B cell (primary cell): ENCODE measurements around the gene TUBGCP4. TPM values are rescaled to one million over a fixed set of nuclear protein-coding genes. Genes with fewer than 3 reads are reported as not detected.

Experiments used
- ATAC-seq: fragments of 200-7000 bp; cut with Tn5 transposase; one replicate; pipeline ENCODE4 v1.10.0; 2021; ENCODE audit warnings: low read depth, mild to moderate bottlenecking, moderate number of reproducible peaks, moderate library complexity
- CTCF ChIA-PET: fragments of 350-600 bp; sonication (Branson Sonifier 250); formaldehyde crosslinking; loops from one replicate; lab custom pipeline; 2021; ENCODE audit warnings: antibody characterized with exemption, inconsistent platforms; lab: Charles Lee
- POLR2A ChIA-PET: fragments of 350-600 bp; sonication (Branson Sonifier 250); formaldehyde crosslinking; loops from one replicate; lab custom pipeline; 2021; ENCODE audit warnings: antibody characterized with exemption; lab: Charles Lee
- DNase-seq: peaks from one replicate; pipeline ENCODE4 v3.0.0; 2013
- H2AFZ ChIP-seq: 2 replicates; pipeline ENCODE4 v1.6.1; 2012; ENCODE audit warnings: mild to moderate bottlenecking, low read depth, low read length; ENCODE audit not compliant: insufficient read depth, poor library complexity, severe bottlenecking
- H3K27ac ChIP-seq, 2 donors: 1 replicate in 1 of 2; 2 replicates in 1 of 2; pipeline ENCODE4 v1.5.1; 2012 to 2013; ENCODE audit warnings: low read length in 2 of 2, mild to moderate bottlenecking in 2 of 2, moderate library complexity in 1 of 2
- H3K27me3 ChIP-seq, 4 experiments: fragments of 200-600 bp in 1 of 4; sonication (generic) in 1 of 4; replicated peaks in 1 of 4; 1 replicate in 2 of 4; 2 replicates in 2 of 4; pipeline versions ENCODE4 v1.6.1 to v1.7.0; 2013 to 2016; ENCODE audit warnings: low read length in 3 of 4, mild to moderate bottlenecking in 2 of 4, mixed read lengths in 1 of 4, moderate library complexity in 1 of 4; ENCODE audit not compliant: insufficient read depth in 4 of 4, control insufficient read depth in 3 of 4; ENCODE audit errors: control extremely low read depth in 1 of 4
- H3K36me3 ChIP-seq, 2 experiments: replicated peaks in 1 of 2; 1 replicate in 1 of 2; 2 replicates in 1 of 2; pipeline versions ENCODE4 v1.6.1 to v1.7.1; 2013; ENCODE audit warnings: low read length in 1 of 2; ENCODE audit not compliant: insufficient read depth in 2 of 2, control insufficient read depth in 1 of 2; ENCODE audit errors: control extremely low read depth in 1 of 2, extremely low read depth in 1 of 2
- H3K4me1 ChIP-seq, 2 donors: fragments of 200-600 bp in 1 of 2; sonication (generic) in 1 of 2; 1 replicate in 1 of 2; 2 replicates in 1 of 2; pipeline versions ENCODE4 v1.5.1 to v1.6.1; 2013 to 2017; ENCODE audit warnings: low read length in 2 of 2; ENCODE audit not compliant: control insufficient read depth in 2 of 2, insufficient read depth in 2 of 2
- H3K4me2 ChIP-seq: replicated peaks from 2 replicates; pipeline ENCODE3; 2012; ENCODE audit warnings: mild to moderate bottlenecking, low read depth, low read length; ENCODE audit not compliant: poor library complexity, severe bottlenecking
- H3K4me3 ChIP-seq, 5 experiments: fragments of 200-600 bp in 1 of 5; sonication (generic) in 1 of 5; 1 replicate in 3 of 5; 2 replicates in 2 of 5; pipeline versions ENCODE4 v1.5.1 to v1.7.0; 2011 to 2016; ENCODE audit warnings: low read length in 4 of 5, mild to moderate bottlenecking in 4 of 5, low read depth in 2 of 5, control low read depth in 1 of 5, moderate library complexity in 1 of 5; ENCODE audit not compliant: insufficient read depth in 1 of 5; ENCODE audit errors: control extremely low read depth in 1 of 5, extremely low read depth in 1 of 5
- H3K79me2 ChIP-seq: fragments of 200-600 bp; sonication (generic); one replicate; pipeline ENCODE4 v1.6.0; 2016; ENCODE audit warnings: low read length; ENCODE audit not compliant: control insufficient read depth, insufficient read depth
- H3K9ac ChIP-seq: fragments of 200-600 bp; sonication (generic); 2 replicates; pipeline ENCODE4 v1.6.1; 2017; ENCODE audit warnings: mild to moderate bottlenecking, low read length, moderate library complexity
- H3K9me3 ChIP-seq, 3 donors: one replicate each; pipeline versions ENCODE4 v1.6.1 to v1.7.1; 2013; ENCODE audit warnings: low read length in 2 of 3; ENCODE audit not compliant: control insufficient read depth in 2 of 3, insufficient read depth in 1 of 3; ENCODE audit errors: control extremely low read depth in 1 of 3
- H4K20me1 ChIP-seq: 2 replicates; pipeline ENCODE4 v1.6.0; 2012; ENCODE audit warnings: mild to moderate bottlenecking, low read length; ENCODE audit not compliant: insufficient read depth, control insufficient read depth, poor library complexity, severe bottlenecking
- H3K27ac Mint-ChIP-seq: one replicate; pipeline ENCODE4 v1.8.0; 2021; ENCODE audit warnings: mixed read lengths
- H3K27me3 Mint-ChIP-seq: one replicate; pipeline ENCODE4 v1.8.0; 2021; ENCODE audit warnings: mixed read lengths
- H3K4me1 Mint-ChIP-seq: one replicate; pipeline ENCODE4 v1.8.0; 2021; ENCODE audit warnings: mixed read lengths
- H3K4me3 Mint-ChIP-seq: one replicate; pipeline ENCODE4 v1.8.0; 2021; ENCODE audit warnings: mixed read lengths
- H3K9me3 Mint-ChIP-seq: one replicate; pipeline ENCODE4 v1.8.0; 2022; ENCODE audit warnings: mixed read lengths; ENCODE audit not compliant: insufficient read depth
- EZH2 ChIP-seq: IDR thresholded peaks from 2 replicates; pipeline ENCODE4 v1.6.1; 2012; ENCODE audit warnings: borderline replicate concordance, low read depth, mild to moderate bottlenecking, moderate library complexity, low read length; ENCODE audit not compliant: insufficient read depth, poor library complexity, severe bottlenecking
- WGBS: methylation state at CpG from one replicate; pipeline ENCODE4 v1.1.5; 2013; ENCODE audit warnings: missing lambda C conversion rate; ENCODE audit not compliant: insufficient coverage; 5-methylcytosine and 5-hydroxymethylcytosine counted together
- intact Hi-C: fragments of 100-400 bp; cut with micrococcal nuclease; formaldehyde crosslinking; loops from one replicate; pipeline ENCODE4 v1.10.0; 2022
- polyA plus RNA-seq: library from polyadenylated mRNA; depleted of rRNA; stranded (reverse); fragments of >200 nt; gene quantifications from 2 replicates; pipeline ENCODE4 v1.2.3, GENCODE V29; 2012
- total RNA-seq, 2 donors: library from RNA; stranded (reverse); fragments of 120-200 nt in 1 of 2; gene quantifications; 1 replicate in 1 of 2; 2 replicates in 1 of 2; pipeline versions ENCODE4 v1.2.3 to v1.2.4, GENCODE V29; 2013 to 2022
- TF ChIP-seq, protein P1 (sequence below): fragments of 200-600 bp; IDR thresholded peaks from one replicate; pipeline ENCODE4 v1.8.0; 2022; ENCODE audit warnings: antibody characterized with exemption, mild to moderate bottlenecking

Gene TUBGCP4
- total and polyA plus RNA-seq, 2 donors (not counting 1 experiment from before 2014, with no cell fraction given), result 10.0 to 31.6 TPM

GRCh38 chr15:43382310-43382709, 11.4 kb downstream of the TUBGCP4 start:
- H3K27ac ChIP-seq, result no peak overlapping the region
- CTCF ChIA-PET, result no interaction called here
- H3K27me3 ChIP-seq, result no peaks in the 10 kb centered on the region
- Mint-ChIP-seq H3K27ac (no peak overlapping the region), H3K9me3 (no peaks in the 10 kb centered on the region), H3K4me3 (no peak overlapping the region), H3K4me1 (no peaks in the 10 kb centered on the region), H3K27me3 (no peaks in the 10 kb centered on the region)
- H3K4me1 ChIP-seq, result no peaks in the 10 kb centered on the region
- H4K20me1 ChIP-seq, result no peaks in the 10 kb centered on the region
- no peak overlapping the region for H2AFZ ChIP-seq
- peaks cover 27 to 62% of the 10 kb centered on the region in 2 experiments for H3K36me3 ChIP-seq
- TF ChIP-seq, protein P1, sequence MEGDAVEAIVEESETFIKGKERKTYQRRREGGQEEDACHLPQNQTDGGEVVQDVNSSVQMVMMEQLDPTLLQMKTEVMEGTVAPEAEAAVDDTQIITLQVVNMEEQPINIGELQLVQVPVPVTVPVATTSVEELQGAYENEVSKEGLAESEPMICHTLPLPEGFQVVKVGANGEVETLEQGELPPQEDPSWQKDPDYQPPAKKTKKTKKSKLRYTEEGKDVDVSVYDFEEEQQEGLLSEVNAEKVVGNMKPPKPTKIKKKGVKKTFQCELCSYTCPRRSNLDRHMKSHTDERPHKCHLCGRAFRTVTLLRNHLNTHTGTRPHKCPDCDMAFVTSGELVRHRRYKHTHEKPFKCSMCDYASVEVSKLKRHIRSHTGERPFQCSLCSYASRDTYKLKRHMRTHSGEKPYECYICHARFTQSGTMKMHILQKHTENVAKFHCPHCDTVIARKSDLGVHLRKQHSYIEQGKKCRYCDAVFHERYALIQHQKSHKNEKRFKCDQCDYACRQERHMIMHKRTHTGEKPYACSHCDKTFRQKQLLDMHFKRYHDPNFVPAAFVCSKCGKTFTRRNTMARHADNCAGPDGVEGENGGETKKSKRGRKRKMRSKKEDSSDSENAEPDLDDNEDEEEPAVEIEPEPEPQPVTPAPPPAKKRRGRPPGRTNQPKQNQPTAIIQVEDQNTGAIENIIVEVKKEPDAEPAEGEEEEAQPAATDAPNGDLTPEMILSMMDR, result no peak
- TF ChIP-seq EZH2, result no peak
- no peak overlapping the region for H3K9ac ChIP-seq
- POLR2A ChIA-PET, result no interaction called here
- H3K9me3 ChIP-seq, result no peaks in the 10 kb centered on the region
- DNase-seq (no peak), ATAC-seq (no peak)
- H3K79me2 ChIP-seq, result peaks cover 11% of the 10 kb centered on the region
- no peak overlapping the region for H3K4me3 ChIP-seq
- H3K4me2 ChIP-seq, result no peak overlapping the region
- intact Hi-C loops, result no loop called here
- WGBS, result no CpG with 5 or more reads among the region's 4 CpGs

DNA sequence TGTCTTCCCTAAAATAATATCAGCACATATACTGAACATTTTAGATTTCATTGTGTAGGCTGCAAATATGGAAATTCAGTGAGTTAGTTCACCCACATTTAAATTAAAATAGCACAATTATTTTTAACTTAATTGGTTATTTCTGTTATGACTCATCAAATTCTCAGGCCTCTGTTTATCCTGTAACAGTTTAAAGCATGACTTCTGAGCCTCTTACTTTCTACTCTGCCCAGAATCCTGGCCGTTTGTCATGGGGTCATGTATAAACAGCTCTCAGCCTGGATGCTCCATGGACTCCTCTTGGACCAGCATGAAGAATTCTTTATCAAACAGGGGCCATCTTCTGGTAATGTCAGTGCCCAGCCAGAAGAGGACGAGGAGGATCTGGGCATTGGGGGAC, 12.2 kb downstream of the TUBGCP4 start:
- DNase-seq (no peak), ATAC-seq (no peak)
- H3K4me2 ChIP-seq, result no peak overlapping the region
- WGBS, result 68% methylated on average over 2 of the region's 2 CpGs
- no peaks in the 10 kb centered on the region for H3K4me1 ChIP-seq
- H4K20me1 ChIP-seq, result no peaks in the 10 kb centered on the region
- POLR2A ChIA-PET, result no interaction called here
- no peak overlapping the region for H2AFZ ChIP-seq
- CTCF ChIA-PET, result no interaction called here
- H3K9ac ChIP-seq, result no peak overlapping the region
- no peaks in the 10 kb centered on the region for H3K27me3 Mint-ChIP-seq
- H3K9me3 Mint-ChIP-seq, result no peaks in the 10 kb centered on the region
- H3K36me3 ChIP-seq, result peaks cover 27 to 66% of the 10 kb centered on the region in 2 experiments
- H3K9me3 ChIP-seq, result no peaks in the 10 kb centered on the region
- H3K27me3 ChIP-seq, result no peaks in the 10 kb centered on the region
- no peak overlapping the region for H3K27ac Mint-ChIP-seq
- H3K4me3 ChIP-seq, result no peak overlapping the region
- intact Hi-C loops, result no loop called here
- H3K4me3 Mint-ChIP-seq, result no peak overlapping the region
- TF ChIP-seq, protein P1, result no peak
- no peak for TF ChIP-seq EZH2
- no peak overlapping the region for H3K27ac ChIP-seq
- no peaks in the 10 kb centered on the region for H3K4me1 Mint-ChIP-seq
- peaks cover 9% of the 10 kb centered on the region for H3K79me2 ChIP-seq
